Measurements from ENCODE around the gene CFAP74.

DNA sequence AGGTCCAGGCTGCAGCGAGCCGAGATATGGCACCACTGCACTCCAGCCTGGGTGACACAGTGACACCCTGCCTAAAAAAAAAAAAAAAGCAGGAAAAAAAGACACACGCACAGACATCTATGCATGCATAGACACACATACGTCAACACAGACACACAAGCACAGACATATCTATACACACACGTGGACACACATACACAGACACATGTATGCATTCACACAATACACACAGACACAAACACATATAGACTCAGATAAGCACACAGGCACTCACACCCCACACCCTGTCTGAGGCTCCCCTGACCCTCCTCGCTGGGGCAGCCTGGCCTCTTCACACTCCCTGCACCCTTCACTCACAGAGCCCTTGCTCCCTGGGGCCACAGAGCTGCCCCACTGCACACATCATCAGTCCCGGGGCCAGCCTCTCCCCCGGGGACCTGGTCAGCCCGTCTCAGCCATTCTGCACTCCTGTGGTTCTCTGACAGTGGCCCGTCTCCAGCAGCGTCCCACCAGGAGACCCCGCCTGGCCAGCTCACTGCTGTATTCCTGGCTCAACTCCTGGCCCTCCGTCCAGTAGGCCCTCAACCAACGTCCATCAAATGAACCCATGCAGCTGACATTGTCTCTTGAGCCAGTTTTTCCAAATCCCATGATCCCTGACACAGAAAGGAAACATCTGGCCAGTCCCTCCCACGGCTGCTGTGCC, 42.0 kb upstream of the CFAP74 start:
- TF ChIP-seq, protein P1, sequence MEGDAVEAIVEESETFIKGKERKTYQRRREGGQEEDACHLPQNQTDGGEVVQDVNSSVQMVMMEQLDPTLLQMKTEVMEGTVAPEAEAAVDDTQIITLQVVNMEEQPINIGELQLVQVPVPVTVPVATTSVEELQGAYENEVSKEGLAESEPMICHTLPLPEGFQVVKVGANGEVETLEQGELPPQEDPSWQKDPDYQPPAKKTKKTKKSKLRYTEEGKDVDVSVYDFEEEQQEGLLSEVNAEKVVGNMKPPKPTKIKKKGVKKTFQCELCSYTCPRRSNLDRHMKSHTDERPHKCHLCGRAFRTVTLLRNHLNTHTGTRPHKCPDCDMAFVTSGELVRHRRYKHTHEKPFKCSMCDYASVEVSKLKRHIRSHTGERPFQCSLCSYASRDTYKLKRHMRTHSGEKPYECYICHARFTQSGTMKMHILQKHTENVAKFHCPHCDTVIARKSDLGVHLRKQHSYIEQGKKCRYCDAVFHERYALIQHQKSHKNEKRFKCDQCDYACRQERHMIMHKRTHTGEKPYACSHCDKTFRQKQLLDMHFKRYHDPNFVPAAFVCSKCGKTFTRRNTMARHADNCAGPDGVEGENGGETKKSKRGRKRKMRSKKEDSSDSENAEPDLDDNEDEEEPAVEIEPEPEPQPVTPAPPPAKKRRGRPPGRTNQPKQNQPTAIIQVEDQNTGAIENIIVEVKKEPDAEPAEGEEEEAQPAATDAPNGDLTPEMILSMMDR (IDR thresholded peaks at IDR 0.05; ENCODE audit: borderline replicate concordance, extremely low read depth, low read length, poor library complexity, severe bottlenecking) = no peak
- no peak for TF ChIP-seq EZH2 (IDR thresholded peaks at IDR 0.05; ENCODE audit: borderline replicate concordance, low read depth, low read length, severe bottlenecking)

All from DND-41 (cell line).